Right lobe of liver (tissue), 4 donors: ENCODE data around the gene ADSS2.
"Not testable (repeated sequence)": the region's sequence is repeated elsewhere in the genome, so short reads cannot be mapped to it uniquely, and the experiment has no call there.

ENCODE experiments used
- POLR2A ChIP-seq: fragments of 450-650 bp; IDR thresholded peaks from one replicate; pipeline ENCODE4 v1.6.1; 2017; ENCODE audit warnings: antibody characterized with exemption, mild to moderate bottlenecking
- TF ChIP-seq, protein P1 (sequence below), 4 donors: fragments of 200-600 bp in 3 of 4; fragments of 450-650 bp in 1 of 4; IDR thresholded peaks; one replicate each; pipeline versions ENCODE4 v1.5.1 to v1.8.0; 2016 to 2022; ENCODE audit warnings: antibody characterized with exemption in 4 of 4, mild to moderate bottlenecking in 2 of 4
- donor health status: DM: no; HTN: no; CAD: no.
- donor health status: DM: no; HTN: no; CAD: no.
- donor health status: DM: no; HTN: yes; CAD: no.

GRCh38 chr1:244499484-244499883 lies 47.8 kb upstream of the ADSS2 start:
- TF ChIP-seq POLR2A = not testable (repeated sequence)
- TF ChIP-seq, protein P1, sequence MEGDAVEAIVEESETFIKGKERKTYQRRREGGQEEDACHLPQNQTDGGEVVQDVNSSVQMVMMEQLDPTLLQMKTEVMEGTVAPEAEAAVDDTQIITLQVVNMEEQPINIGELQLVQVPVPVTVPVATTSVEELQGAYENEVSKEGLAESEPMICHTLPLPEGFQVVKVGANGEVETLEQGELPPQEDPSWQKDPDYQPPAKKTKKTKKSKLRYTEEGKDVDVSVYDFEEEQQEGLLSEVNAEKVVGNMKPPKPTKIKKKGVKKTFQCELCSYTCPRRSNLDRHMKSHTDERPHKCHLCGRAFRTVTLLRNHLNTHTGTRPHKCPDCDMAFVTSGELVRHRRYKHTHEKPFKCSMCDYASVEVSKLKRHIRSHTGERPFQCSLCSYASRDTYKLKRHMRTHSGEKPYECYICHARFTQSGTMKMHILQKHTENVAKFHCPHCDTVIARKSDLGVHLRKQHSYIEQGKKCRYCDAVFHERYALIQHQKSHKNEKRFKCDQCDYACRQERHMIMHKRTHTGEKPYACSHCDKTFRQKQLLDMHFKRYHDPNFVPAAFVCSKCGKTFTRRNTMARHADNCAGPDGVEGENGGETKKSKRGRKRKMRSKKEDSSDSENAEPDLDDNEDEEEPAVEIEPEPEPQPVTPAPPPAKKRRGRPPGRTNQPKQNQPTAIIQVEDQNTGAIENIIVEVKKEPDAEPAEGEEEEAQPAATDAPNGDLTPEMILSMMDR (IDR thresholded peaks at IDR 0.05) = not testable (repeated sequence)
